Activated CD4-positive, alpha-beta T cell treated with anti-CD3 and anti-CD28 coated beads for 36 hours (primary cell): ENCODE results near the gene CMIP. TPM values are rescaled to one million over a fixed set of nuclear protein-coding genes. Genes with fewer than 3 reads are reported as not detected.

Experiments used
- ATAC-seq: fragments of 200-7000 bp; cut with Tn5 transposase; one replicate; pipeline ENCODE4 v1.10.0; 2021; ENCODE audit warnings: mild to moderate bottlenecking, moderate library complexity
- CTCF ChIA-PET: fragments of 350-600 bp; sonication (Branson Sonifier 250); formaldehyde crosslinking; loops from one replicate; lab custom pipeline; 2021; ENCODE audit warnings: antibody characterized with exemption; lab: Charles Lee
- POLR2A ChIA-PET: fragments of 350-600 bp; sonication (Branson Sonifier 250); formaldehyde crosslinking; loops from one replicate; lab custom pipeline; 2021; ENCODE audit warnings: antibody characterized with exemption, inconsistent platforms; lab: Charles Lee
- DNase-seq: peaks from one replicate; pipeline ENCODE4 v3.0.0-alpha.2; 2020
- H3K27ac Mint-ChIP-seq: one replicate; pipeline ENCODE4 v1.8.0; 2021; ENCODE audit warnings: mixed read lengths
- H3K27me3 Mint-ChIP-seq: one replicate; pipeline ENCODE4 v1.8.0; 2021; ENCODE audit warnings: mixed read lengths
- H3K36me3 Mint-ChIP-seq: one replicate; pipeline ENCODE4 v1.8.0; 2021; ENCODE audit warnings: low read depth, mixed read lengths
- H3K4me1 Mint-ChIP-seq: one replicate; pipeline ENCODE4 v1.8.0; 2021; ENCODE audit warnings: mixed read lengths
- H3K4me3 Mint-ChIP-seq: one replicate; pipeline ENCODE4 v1.8.0; 2021; ENCODE audit warnings: mild to moderate bottlenecking, moderate library complexity, mixed read lengths
- H3K9me3 Mint-ChIP-seq: one replicate; pipeline ENCODE4 v1.8.0; 2021; ENCODE audit warnings: low read depth, mixed read lengths
- intact Hi-C, 2 experiments: fragments of 100-400 bp; cut with DNase I in 1 of 2; cut with micrococcal nuclease in 1 of 2; formaldehyde crosslinking; loops; one replicate each; pipeline versions ENCODE4 v1.14.2 to v1.15.1; 2022 to 2024; cut with DNase I, micrococcal nuclease
- total RNA-seq, 2 experiments: library from RNA; stranded (reverse); gene quantifications; one replicate each; pipeline ENCODE4 v1.2.3, GENCODE V29; 2021

Gene CMIP
- total RNA-seq, 2 experiments from 2014 or later, result 39.1 to 40.3 TPM

- Mint-ChIP-seq H3K4me1 (peaks cover 63% of the 10 kb centered on the region), H3K36me3 (peaks cover 24% of the 10 kb centered on the region), H3K27ac (no peak overlapping the region), H3K27me3 (no peaks in the 10 kb centered on the region), H3K4me3 (no peak overlapping the region), H3K9me3 (peaks cover 9% of the 10 kb centered on the region)
- DNase-seq, result no peak
- intact Hi-C loops, result loop anchor here (5.0 kb wide), 3 partner anchors 137 to 1847 kb away; partner anchors contain the start of genes GAN (in 1 of the 2) and MAF (in 1 of the 2)
- ChIA-PET POLR2A (no interaction called here), CTCF (no interaction called here)
- no peak for ATAC-seq
These were observed 4.6 kb downstream of the CMIP start for GRCh38 chr16:81449241-81449640.

DNA sequence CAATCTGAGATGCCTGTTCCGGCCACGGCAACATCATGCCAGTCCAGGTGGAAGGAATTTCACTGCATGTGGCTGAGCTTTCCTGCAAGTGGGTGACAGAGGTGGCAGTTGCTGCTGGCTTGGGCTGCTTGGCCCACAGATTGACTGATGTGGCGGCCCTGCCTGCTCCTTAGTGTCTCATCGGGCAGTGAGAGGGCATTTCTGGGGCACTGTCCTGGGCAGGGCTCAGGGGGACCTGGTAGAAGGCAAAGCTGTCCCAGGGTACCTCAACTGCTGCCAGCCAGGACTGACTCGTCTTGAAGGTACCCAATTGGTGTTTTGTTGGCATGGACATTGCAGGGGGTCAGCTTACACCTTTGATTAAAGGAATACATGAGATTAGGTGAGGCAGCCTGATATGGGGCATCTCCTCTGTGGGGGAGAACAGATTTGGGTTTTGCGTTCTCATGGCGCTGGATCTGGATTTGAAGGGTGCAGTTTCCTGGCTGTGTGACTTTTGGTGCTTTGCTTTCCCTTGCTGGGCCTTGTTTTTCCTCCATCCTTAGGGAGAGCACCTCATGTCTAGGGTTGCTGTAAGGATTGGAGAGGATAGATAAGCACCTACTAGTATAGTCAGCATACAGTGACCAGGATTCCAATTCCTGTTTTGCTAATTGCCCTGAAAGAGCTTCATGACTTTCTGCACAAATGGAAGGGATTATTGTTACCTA is 5.4 kb downstream of the CMIP start:
- ATAC-seq, result no peak
- POLR2A ChIA-PET, result no interaction called here
- H3K27ac Mint-ChIP-seq, result no peak overlapping the region
- CTCF ChIA-PET, result interaction anchor here (0.8 kb wide), 1 partner anchor 27 kb away, joined by 3 read pairs; no protein-coding TSS in a partner anchor
- no peak for DNase-seq
- peaks cover 9% of the 10 kb centered on the region for H3K9me3 Mint-ChIP-seq
- H3K36me3 Mint-ChIP-seq, result peaks cover 24% of the 10 kb centered on the region
- intact Hi-C loops, result loop anchor here (5.0 kb wide), 3 partner anchors 138 to 1848 kb away; partner anchors contain the start of genes GAN (in 1 of the 2) and MAF (in 1 of the 2)
- H3K27me3 Mint-ChIP-seq, result no peaks in the 10 kb centered on the region
- peaks cover 65% of the 10 kb centered on the region for H3K4me1 Mint-ChIP-seq
- no peak overlapping the region for H3K4me3 Mint-ChIP-seq

DNA sequence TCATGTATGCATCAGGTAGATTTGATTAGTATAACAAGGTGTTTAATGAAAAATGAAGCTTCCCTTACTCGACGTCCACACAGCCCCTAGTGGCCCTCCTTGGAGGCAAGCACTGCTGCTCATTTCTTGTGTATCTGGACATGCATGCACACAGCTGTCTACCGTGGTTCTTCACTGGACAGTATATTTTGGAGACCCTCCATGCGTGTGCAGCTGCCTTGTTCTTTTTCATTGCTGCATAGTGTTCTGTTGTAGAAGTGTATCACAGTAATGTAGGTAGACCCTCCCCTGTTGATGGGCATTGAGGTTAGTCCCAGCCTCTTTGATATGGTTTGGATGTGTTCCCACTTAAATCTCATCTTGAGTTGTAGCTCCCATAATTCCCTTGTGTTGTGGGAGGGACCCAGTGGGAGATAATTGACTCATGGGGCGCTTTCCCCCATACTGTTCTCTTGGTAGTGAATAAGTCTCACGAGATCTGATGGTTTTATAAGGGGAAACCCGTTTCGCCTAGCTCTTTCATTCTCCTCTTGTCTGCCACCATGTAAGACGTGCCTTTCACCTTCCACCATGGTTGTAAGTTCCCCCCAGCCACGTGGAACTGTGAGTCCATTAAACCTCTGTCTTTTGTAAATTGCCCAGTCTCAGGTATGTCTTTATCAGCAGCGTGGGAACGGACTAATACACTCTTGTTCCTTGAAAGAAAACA is 6.3 kb downstream of the CMIP start:
- ChIA-PET POLR2A (interaction anchor here (0.9 to 1.4 kb wide), 2 partner anchors 19 to 117 kb away, joined by 3 to 4 read pairs; no protein-coding TSS in a partner anchor), CTCF (interaction anchor here (0.5 to 1.6 kb wide), 6 partner anchors 20 to 118 kb away, joined by 3 to 4 read pairs (median 3); no protein-coding TSS in a partner anchor)
- intact Hi-C loops, result no loop called here
- H3K27ac Mint-ChIP-seq, result peak overlapping the region; percentile 95
- peaks cover 65% of the 10 kb centered on the region for H3K4me1 Mint-ChIP-seq
- H3K4me3 Mint-ChIP-seq, result peak overlapping the region; percentile 71
- H3K36me3 Mint-ChIP-seq, result peaks cover 24% of the 10 kb centered on the region
- H3K9me3 Mint-ChIP-seq, result peaks cover 9% of the 10 kb centered on the region
- H3K27me3 Mint-ChIP-seq, result no peaks in the 10 kb centered on the region
- DNase-seq, result peak; percentile 52
- ATAC-seq, result peak; percentile 28

DNA sequence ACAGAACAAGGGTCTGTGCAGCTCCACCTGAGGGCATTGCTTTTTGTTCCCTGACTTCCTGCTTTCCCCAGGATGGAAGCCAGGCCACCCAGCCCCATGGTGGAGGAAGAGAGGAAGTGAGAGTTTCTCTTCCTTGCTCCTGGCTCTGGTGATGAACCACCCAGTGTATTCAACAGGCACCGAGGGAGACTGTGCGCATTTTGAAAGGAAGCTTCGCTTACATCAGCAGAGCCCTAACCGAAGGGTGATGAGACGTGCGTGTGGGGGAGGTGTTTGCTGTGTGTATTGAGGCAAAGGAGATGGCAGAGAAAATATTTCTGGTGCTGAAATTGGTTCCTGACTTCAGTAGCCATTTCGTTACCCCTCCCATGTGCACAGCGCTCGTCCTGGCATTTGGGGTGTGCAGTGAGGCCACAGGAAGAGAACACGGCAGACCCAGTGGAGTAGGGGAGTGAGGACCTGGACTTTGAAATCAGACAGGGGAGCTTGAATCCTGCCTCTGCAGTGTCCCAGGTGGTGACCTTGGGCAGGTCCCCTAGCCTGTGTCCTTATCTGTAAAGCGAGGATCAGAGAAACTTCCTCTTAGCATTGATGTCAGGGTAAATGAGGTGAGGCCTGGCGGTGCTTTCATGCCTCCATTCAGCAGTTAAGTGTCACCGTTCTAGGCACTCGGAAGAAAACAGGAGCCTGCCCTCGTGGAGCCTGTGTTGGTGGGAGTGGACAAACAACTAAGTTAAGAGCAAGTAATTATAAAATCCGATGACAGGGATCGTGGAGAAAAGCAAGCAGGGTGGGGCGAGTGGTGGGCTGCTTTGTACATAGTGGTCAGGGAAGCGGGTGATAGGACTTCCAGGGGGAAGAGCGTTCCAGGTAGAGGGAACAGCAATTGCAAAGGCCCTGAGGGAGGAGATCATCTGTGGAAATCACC is 7.4 kb downstream of the CMIP start:
- ChIA-PET CTCF (interaction anchor here (0.5 to 1.6 kb wide), 8 partner anchors 21 to 411 kb away, joined by 3 to 4 read pairs (median 3); no protein-coding TSS in a partner anchor), POLR2A (interaction anchor here (1.4 kb wide), 1 partner anchor 18 kb away, joined by 4 read pairs; no protein-coding TSS in a partner anchor)
- peak; percentile 88 for ATAC-seq
- peak; percentile 79 for DNase-seq
- Mint-ChIP-seq H3K4me1 (peaks cover 58% of the 10 kb centered on the region), H3K27me3 (no peaks in the 10 kb centered on the region), H3K9me3 (peaks cover 9% of the 10 kb centered on the region), H3K4me3 (peak overlapping the region; percentile 71), H3K36me3 (peaks cover 20% of the 10 kb centered on the region), H3K27ac (peak overlapping the region; percentile 95)
- intact Hi-C loops, result no loop called here

DNA sequence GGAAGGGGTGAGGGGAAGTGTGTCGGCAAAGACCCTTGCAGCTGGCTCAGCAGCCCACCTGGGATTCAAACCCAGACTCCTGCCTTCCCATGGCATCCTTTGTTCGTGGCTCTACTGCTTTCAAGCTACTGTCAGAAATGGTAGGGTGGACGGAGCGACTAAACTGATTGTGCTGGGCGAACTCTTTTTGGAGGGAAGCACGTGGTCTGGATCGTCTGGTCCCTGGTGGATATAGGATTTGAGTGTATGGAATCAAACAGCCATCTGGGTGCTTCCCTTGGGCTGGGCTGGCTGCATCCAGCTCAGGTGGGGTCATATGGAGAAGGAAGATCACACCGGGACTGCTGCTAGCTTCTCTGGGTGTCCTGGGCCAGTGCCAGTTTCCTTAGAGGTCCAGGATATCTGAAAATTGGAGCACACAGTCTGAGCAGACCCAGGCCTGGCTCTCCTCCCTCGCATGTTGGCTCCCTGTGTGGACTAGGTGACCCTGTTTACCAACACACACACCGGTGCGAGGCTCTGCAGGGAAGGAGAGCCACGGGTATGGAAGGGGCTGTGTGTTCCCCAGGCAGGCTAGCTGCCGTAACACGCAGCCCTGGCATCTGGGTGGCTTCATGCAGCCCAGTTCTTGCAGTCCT is 8.6 kb downstream of the CMIP start:
- H3K4me1 Mint-ChIP-seq, result peaks cover 57% of the 10 kb centered on the region
- H3K4me3 Mint-ChIP-seq, result no peak overlapping the region
- H3K27me3 Mint-ChIP-seq, result no peaks in the 10 kb centered on the region
- no peak for ATAC-seq
- H3K27ac Mint-ChIP-seq, result peak overlapping the region; percentile 34
- DNase-seq, result no peak
- H3K9me3 Mint-ChIP-seq, result peaks cover 9% of the 10 kb centered on the region
- intact Hi-C loops, result no loop called here
- CTCF ChIA-PET, result no interaction called here
- POLR2A ChIA-PET, result no interaction called here
- peaks cover 24% of the 10 kb centered on the region for H3K36me3 Mint-ChIP-seq

DNA sequence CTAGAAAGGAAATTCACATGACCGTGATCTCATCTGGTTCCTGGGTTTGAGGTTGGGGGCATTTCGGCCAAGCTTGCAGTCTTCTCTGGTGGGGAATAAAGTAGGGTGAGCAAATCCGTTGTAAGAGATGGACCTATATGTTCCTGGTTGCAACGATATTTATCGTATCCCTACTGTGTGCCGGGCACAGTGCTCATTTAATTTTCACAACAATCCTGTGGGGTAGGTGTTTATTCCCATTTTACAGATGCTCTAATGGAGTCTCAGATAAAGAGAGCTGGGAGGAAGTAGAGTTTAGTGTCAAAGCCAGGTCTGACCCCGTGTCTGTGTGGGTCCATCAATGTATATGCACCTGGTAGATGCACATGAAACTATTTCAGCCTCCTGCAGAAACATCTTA is 9.4 kb downstream of the CMIP start:
- H3K27me3 Mint-ChIP-seq, result no peaks in the 10 kb centered on the region
- H3K4me1 Mint-ChIP-seq, result peaks cover 56% of the 10 kb centered on the region

GRCh38 chr16:81455006-81455405 is 10.4 kb downstream of the CMIP start:
- ATAC-seq, result no peak
- H3K4me1 Mint-ChIP-seq, result peaks cover 52% of the 10 kb centered on the region
- no peaks in the 10 kb centered on the region for H3K27me3 Mint-ChIP-seq
- H3K27ac Mint-ChIP-seq, result no peak overlapping the region
- ChIA-PET POLR2A (no interaction called here), CTCF (interaction anchor here (0.6 to 1.3 kb wide), 2 partner anchors 11 to 26 kb away, joined by 3 read pairs; no protein-coding TSS in a partner anchor)
- DNase-seq, result no peak
- H3K4me3 Mint-ChIP-seq, result no peak overlapping the region
- peaks cover 9% of the 10 kb centered on the region for H3K9me3 Mint-ChIP-seq
- H3K36me3 Mint-ChIP-seq, result peaks cover 32% of the 10 kb centered on the region
- intact Hi-C loops, result no loop called here

More for the DNA sequence above, 9.4 kb downstream of the CMIP start:
- Mint-ChIP-seq H3K27ac (no peak overlapping the region), H3K36me3 (peaks cover 29% of the 10 kb centered on the region), H3K9me3 (peaks cover 9% of the 10 kb centered on the region), H3K4me3 (no peak overlapping the region)
- DNase-seq (no peak), ATAC-seq (no peak)
- ChIA-PET CTCF (no interaction called here), POLR2A (no interaction called here)
- intact Hi-C loops, result no loop called here

- DNase-seq (no peak), ATAC-seq (no peak)
- intact Hi-C loops, result no loop called here
- H3K36me3 Mint-ChIP-seq, result peaks cover 32% of the 10 kb centered on the region
- H3K4me1 Mint-ChIP-seq, result peaks cover 51% of the 10 kb centered on the region
- no peaks in the 10 kb centered on the region for H3K27me3 Mint-ChIP-seq
- H3K4me3 Mint-ChIP-seq, result no peak overlapping the region
- ChIA-PET CTCF (interaction anchor here (0.6 to 1.3 kb wide), 2 partner anchors 10 to 25 kb away, joined by 3 read pairs; no protein-coding TSS in a partner anchor), POLR2A (no interaction called here)
- H3K9me3 Mint-ChIP-seq, result peaks cover 6% of the 10 kb centered on the region
- peak overlapping the region; percentile 35 for H3K27ac Mint-ChIP-seq
These were observed 11.3 kb downstream of the CMIP start for GRCh38 chr16:81455720-81456494.

DNA sequence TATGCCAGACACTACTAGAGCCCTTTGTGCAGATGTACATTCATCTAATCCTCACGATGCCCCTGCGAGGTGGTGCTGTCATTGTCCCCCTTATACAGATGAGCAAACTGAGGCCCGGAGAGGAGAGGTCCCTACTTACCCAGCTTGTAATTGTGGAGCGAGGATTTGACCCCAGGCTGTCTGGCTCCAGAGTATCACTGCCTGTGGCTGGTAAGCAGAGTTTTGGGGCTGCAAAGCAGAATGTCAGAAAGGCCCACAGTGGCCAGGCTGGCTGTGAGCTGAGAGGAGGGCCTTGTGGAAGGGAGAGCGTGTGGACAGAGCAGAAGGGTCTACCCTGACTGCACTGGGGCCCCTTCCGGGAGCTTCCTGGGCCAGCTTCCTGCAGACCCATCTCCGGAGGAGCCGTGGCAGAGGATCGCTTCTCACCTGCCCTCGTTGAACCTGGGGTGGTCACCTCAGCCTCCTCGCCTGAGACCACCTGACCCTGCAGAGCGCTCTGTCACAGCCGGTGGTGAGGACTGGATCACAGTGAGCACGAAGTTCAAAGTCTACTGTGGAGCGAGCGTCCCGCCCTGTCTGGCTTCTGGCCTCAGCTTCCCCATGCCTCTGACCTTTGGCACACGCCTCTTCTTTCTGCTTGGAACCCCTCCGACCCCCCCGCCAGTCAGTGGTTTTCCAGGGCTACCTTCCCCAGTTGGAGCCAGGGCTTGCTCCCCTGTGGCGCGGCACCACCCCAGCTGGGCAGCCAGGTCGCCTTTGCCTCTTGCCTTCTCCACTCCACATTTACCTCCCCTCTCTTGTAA is 12.1 kb downstream of the CMIP start:
- Mint-ChIP-seq H3K9me3 (no peaks in the 10 kb centered on the region), H3K36me3 (peaks cover 28% of the 10 kb centered on the region), H3K4me1 (peaks cover 47% of the 10 kb centered on the region), H3K4me3 (no peak overlapping the region), H3K27me3 (no peaks in the 10 kb centered on the region), H3K27ac (no peak overlapping the region)
- POLR2A ChIA-PET, result no interaction called here
- DNase-seq (no peak), ATAC-seq (no peak)
- intact Hi-C loops, result no loop called here
- CTCF ChIA-PET, result interaction anchor here (0.5 kb wide), 1 partner anchor 49 kb away, joined by 3 read pairs; no protein-coding TSS in a partner anchor
